Measurements from ENCODE around the gene SEMA6A. TPM values are rescaled to one million over a fixed set of nuclear protein-coding genes. Genes with fewer than 3 reads are reported as not detected.

SEMA6A gene
- total and polyA plus RNA-seq, 9 of the 15 experiments (the other 6 are each of a cell fraction or from before 2014, with no cell fraction given): 0.04 to 0.42 (median 0.18) TPM; not detected in 5

GRCh38 chr5:116527582-116527981, 47.0 kb downstream of the SEMA6A start (continued):
- TF ChIP-seq CEBPZ (IDR thresholded peaks at IDR 0.05; ENCODE audit: borderline replicate concordance, low read depth, low read length) (no peak), HDGF (IDR thresholded peaks at IDR 0.05) (no peak), ZNF146 (CRISPR knock-in tag; IDR thresholded peaks at IDR 0.05; ENCODE audit: unreplicated experiment) (no peak), ZNF143 (CRISPR knock-in tag; IDR thresholded peaks at IDR 0.05) (no peak)

GRCh38 chr5:116525674-116526073, 48.9 kb downstream of the SEMA6A start:
- no peak overlapping the region for H3K27ac ChIP-seq (ENCODE audit: extremely low read depth, low read depth, low read length)
- 0% methylated on average over 2 of the region's 3 CpGs for WGBS (ENCODE audit: insufficient coverage, low coverage, missing lambda C conversion rate)
- no peak overlapping the region for H3K4me2 ChIP-seq (ENCODE audit: insufficient read depth, low read length)
- ATAC-seq (no peak), FAIRE-seq (no peak), DNase-seq (ENCODE audit: extremely low read depth in 1 of 4, low spot score in 3 of 4) (no peak)
- no peak overlapping the region for H3K9ac ChIP-seq (ENCODE audit: insufficient read depth in 1 of 2, low read depth in 2 of 2, low read length in 2 of 2)
- H3K36me3 ChIP-seq (ENCODE audit: control insufficient read depth, insufficient read depth, low read length): no peaks in the 10 kb centered on the region
- H3K4me3 ChIP-seq: no peak overlapping the region
- no TSS peak for BruUV-seq (replicated peaks)
- in situ Hi-C loops (cut with MboI) (no loop called here), intact Hi-C loops (cut with micrococcal nuclease) (no loop called here)
- H3K27me3 ChIP-seq (ENCODE audit: control insufficient read depth in 2 of 2, insufficient read depth in 2 of 2, low read length in 2 of 2): 0 out of 5 replicates have a peak, but pooled peaks cover 0 to 4% of the 10 kb centered on the region in 2 experiments
- H3K9me1 ChIP-seq (ENCODE audit: control insufficient read depth, insufficient read depth, low read length): no peaks in the 10 kb centered on the region
- no peaks in the 10 kb centered on the region for H4K20me1 ChIP-seq (replicated peaks; ENCODE audit: control insufficient read depth, insufficient read depth, low read length)
- H3K79me2 ChIP-seq (ENCODE audit: control insufficient read depth, insufficient read depth, low read length): no peaks in the 10 kb centered on the region
- TF ChIP-seq POLR3A (IDR thresholded peaks at IDR 0.05; ENCODE audit: borderline replicate concordance, extremely low read depth, insufficient read depth, insufficient read length): no peak
- no peak for TF ChIP-seq RBM17 (IDR thresholded peaks at IDR 0.05; ENCODE audit: borderline replicate concordance, low read depth, low read length)
- no peak for TF ChIP-seq FOXK2 (conservative IDR thresholded peaks at IDR 0.05 in 1 of 2, IDR thresholded peaks at IDR 0.05 in 1 of 2; ENCODE audit: low read depth in 2 of 2)
- TF ChIP-seq L3MBTL2 (IDR thresholded peaks at IDR 0.05): no peak
- TF ChIP-seq HDAC2 (IDR thresholded peaks at IDR 0.05): no peak
- TF ChIP-seq ZNF324 (CRISPR knock-in tag; IDR thresholded peaks at IDR 0.05): no peak
- TF ChIP-seq MED1 (CRISPR knock-in tag; IDR thresholded peaks at IDR 0.05; ENCODE audit: borderline replicate concordance): no peak
- TF ChIP-seq RAD21 (CRISPR knock-in tag; conservative IDR thresholded peaks at IDR 0.05 in 1 of 2, IDR thresholded peaks at IDR 0.05 in 1 of 2): no peak
- TF ChIP-seq ZNF384 (IDR thresholded peaks at IDR 0.05; ENCODE audit: low read depth, low read length): no peak
- no peak for TF ChIP-seq MAFG (tag; conservative IDR thresholded peaks at IDR 0.05)
- no peak for TF ChIP-seq PREB (CRISPR knock-in tag; IDR thresholded peaks at IDR 0.05)
- no peak for TF ChIP-seq ZC3H11A (IDR thresholded peaks at IDR 0.05; ENCODE audit: low read depth, low read length)
- POLR2A ChIA-PET: no interaction called here
- no peaks in the 10 kb centered on the region for H3K4me1 ChIP-seq (replicated peaks in 1 of 2; ENCODE audit: control insufficient read depth in 2 of 2, insufficient read depth in 2 of 2, low read length in 2 of 2)
- no peaks in the 10 kb centered on the region for H3K9me3 ChIP-seq (replicated peaks; ENCODE audit: control insufficient read depth, insufficient read depth, low read depth, low read length)
- H2AFZ ChIP-seq (ENCODE audit: low read depth, low read length): no peak overlapping the region
- CTCF ChIA-PET (ENCODE audit: low intra/inter-chr PET ratio): no interaction called here

Measured in K562 (cell line).